BLaER1 (cell line): ENCODE data around the gene PXYLP1.
A peak's percentile ranks its signal among the peaks of the same experiment; 100 is the strongest.

Experiments used
- H3K27ac ChIP-seq: shearing (Covaris generic); formaldehyde crosslinking; 2 replicates; pipeline ENCODE4 v1.8.1; 2022
- H3K27me3 ChIP-seq: shearing (Covaris generic); formaldehyde crosslinking; 2 replicates; pipeline ENCODE4 v1.8.1; 2022
- H3K36me3 ChIP-seq: shearing (Covaris generic); formaldehyde crosslinking; 2 replicates; pipeline ENCODE4 v1.8.1; 2022
- H3K4me1 ChIP-seq: shearing (Covaris generic); formaldehyde crosslinking; 2 replicates; pipeline ENCODE4 v1.8.1; 2022
- H3K4me2 ChIP-seq: shearing (Covaris generic); formaldehyde crosslinking; 2 replicates; pipeline ENCODE4 v1.8.1; 2022
- H3K4me3 ChIP-seq: shearing (Covaris generic); formaldehyde crosslinking; 2 replicates; pipeline ENCODE4 v1.8.1; 2022
- H3K9ac ChIP-seq: shearing (Covaris generic); formaldehyde crosslinking; 2 replicates; pipeline ENCODE4 v1.8.1; 2022
- H3K9me3 ChIP-seq: shearing (Covaris generic); formaldehyde crosslinking; 2 replicates; pipeline ENCODE4 v1.8.1; 2022
- H4K20me1 ChIP-seq: shearing (Covaris generic); formaldehyde crosslinking; 2 replicates; pipeline ENCODE4 v1.8.1; 2022
- Cebpa-rat ChIP-seq: shearing (Covaris generic); IDR thresholded peaks from 2 replicates; pipeline ENCODE4 v1.8.1; 2022

The PXYLP1 gene

DNA sequence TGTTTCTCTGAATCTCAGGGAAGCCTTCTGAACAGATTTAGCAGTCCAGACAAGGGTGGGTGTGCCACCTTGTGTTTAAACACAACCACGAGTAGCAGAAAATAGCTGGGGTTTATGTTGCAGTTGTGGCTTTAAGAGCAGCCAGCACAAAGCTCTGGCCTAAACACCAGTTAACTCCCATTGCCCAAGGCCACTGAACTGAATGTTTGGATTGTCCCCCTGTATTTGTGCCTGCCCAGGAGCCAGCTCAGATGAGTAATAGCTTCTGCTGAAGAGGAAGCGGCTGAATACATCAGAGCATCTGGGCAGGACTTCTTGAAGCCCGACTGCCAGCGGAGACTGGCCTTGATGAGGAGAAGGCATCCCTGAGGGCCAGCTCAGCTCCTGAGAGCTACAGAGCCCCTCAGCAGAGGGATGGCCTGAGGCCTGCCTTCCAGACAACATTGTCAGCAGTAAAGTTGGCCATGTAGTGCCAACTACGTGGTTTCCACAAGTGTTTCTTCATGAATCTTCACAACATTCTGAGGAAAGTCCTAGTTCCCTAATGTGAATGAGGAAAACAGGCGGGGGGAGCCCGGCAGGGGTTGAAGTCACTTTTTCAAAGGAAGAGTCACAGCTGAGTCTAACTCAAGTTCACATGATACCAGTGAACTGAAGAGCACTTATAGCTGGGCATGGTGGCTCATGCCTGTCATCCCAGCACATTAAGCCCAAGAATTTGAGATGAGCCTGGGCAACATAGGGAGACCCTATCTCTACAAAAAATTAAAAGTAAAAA, 70.9 kb downstream of the PXYLP1 start:
- no peak overlapping the region for H3K27ac ChIP-seq
- H3K4me2 ChIP-seq = no peak overlapping the region
- no peak overlapping the region for H3K4me3 ChIP-seq
- no peaks in the 10 kb centered on the region for H3K4me1 ChIP-seq
- H3K36me3 ChIP-seq = no peaks in the 10 kb centered on the region
- H4K20me1 ChIP-seq = no peaks in the 10 kb centered on the region
- TF ChIP-seq Cebpa-rat = no peak
- H3K9ac ChIP-seq = 0 out of 2 replicates have a peak overlapping the region, but pooled peaks have one; percentile 48
- no peaks in the 10 kb centered on the region for H3K27me3 ChIP-seq
- no peaks in the 10 kb centered on the region for H3K9me3 ChIP-seq

DNA sequence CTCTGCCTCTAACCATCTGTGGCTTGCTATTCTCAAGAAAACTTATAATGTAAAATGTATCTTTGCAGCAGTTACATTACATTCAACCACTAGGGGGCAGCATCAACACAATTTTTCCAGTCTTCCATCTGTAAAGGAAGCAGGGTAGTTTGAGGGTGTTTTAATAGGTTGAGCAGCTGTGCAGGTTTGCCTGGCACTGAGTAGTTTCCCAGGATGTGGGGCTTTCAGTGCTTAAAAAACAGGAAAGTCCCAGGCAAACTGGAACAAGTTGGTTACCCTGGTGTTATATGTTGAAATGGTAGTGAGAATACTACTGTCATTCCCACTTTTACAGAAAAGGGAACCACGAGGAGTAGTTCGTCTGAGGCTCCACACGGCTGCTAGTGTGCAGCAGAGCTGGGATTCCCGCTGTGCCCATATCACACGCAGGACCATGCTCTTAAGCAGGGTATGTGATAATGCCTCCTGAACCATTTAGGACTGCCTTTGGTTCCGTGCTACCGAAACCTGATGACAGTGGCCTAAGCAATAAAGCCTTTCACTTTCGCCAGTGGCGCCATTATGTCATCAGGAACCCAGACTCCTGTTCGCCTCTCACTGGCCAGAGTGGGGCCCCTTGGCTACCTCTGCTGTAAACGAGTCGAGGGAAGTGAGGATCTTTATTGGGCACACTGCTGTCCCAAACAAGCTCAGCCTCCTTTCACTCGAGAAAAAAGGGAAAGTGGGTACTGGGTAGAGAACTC, 72.0 kb downstream of the PXYLP1 start:
- no peak overlapping the region for H3K4me2 ChIP-seq
- H3K9ac ChIP-seq = no peak overlapping the region
- no peaks in the 10 kb centered on the region for H3K27me3 ChIP-seq
- H3K4me1 ChIP-seq = no peaks in the 10 kb centered on the region
- no peak overlapping the region for H3K27ac ChIP-seq
- no peaks in the 10 kb centered on the region for H3K36me3 ChIP-seq
- H4K20me1 ChIP-seq = no peaks in the 10 kb centered on the region
- TF ChIP-seq Cebpa-rat = no peak
- no peaks in the 10 kb centered on the region for H3K9me3 ChIP-seq
- no peak overlapping the region for H3K4me3 ChIP-seq

DNA sequence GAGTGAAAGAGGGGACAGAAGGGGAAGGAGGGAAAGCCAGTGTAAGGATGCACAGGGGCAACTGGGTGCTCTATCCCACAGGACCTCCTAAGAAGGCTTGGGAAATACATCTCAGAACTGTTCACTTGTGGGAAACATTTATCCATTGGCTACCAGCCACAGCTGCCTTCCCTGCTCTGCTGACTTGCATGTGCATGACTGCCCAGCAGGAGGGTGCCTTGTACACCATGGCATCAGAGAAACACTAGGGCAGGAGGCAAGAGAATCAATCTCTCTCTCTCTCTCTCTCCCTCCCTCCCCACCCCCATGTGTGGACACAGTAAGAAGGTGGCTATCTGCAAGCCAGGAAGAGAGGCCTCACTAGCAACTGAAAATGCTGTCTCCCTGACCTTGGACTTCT, 73.8 kb downstream of the PXYLP1 start:
- no peak overlapping the region for H3K27ac ChIP-seq
- H3K4me2 ChIP-seq = no peak overlapping the region
- TF ChIP-seq Cebpa-rat = no peak

DNA sequence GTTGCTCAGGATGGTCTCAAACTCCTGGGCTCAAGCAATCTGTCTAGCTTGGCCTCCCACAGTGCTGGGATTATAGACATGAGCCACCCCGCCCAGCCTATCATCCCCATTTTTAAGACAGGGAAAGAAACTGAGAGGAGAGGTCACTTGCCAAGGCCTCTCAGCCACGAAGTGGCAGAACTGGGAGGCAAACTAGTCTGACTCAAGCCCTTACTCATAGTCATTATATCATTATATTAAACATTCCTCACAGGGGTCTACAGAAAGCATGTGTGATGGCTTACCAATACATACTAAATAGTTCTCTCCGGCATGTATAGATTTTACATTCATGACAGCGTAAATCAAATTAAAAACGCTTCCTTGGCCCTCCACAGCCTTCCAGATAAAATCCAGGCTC, 74.7 kb downstream of the PXYLP1 start:
- no peak overlapping the region for H3K4me2 ChIP-seq
- H3K4me1 ChIP-seq = peaks cover 5% of the 10 kb centered on the region
- TF ChIP-seq Cebpa-rat = no peak
- H3K36me3 ChIP-seq = no peaks in the 10 kb centered on the region
- no peaks in the 10 kb centered on the region for H4K20me1 ChIP-seq
- H3K27me3 ChIP-seq = no peaks in the 10 kb centered on the region
- H3K9ac ChIP-seq = no peak overlapping the region
- H3K9me3 ChIP-seq = no peaks in the 10 kb centered on the region
- H3K27ac ChIP-seq = no peak overlapping the region
- no peak overlapping the region for H3K4me3 ChIP-seq

More for the DNA sequence above, 73.8 kb downstream of the PXYLP1 start:
- no peaks in the 10 kb centered on the region for H4K20me1 ChIP-seq
- no peak overlapping the region for H3K4me3 ChIP-seq
- H3K4me1 ChIP-seq = no peaks in the 10 kb centered on the region
- no peaks in the 10 kb centered on the region for H3K9me3 ChIP-seq
- no peaks in the 10 kb centered on the region for H3K36me3 ChIP-seq
- no peaks in the 10 kb centered on the region for H3K27me3 ChIP-seq
- no peak overlapping the region for H3K9ac ChIP-seq

DNA sequence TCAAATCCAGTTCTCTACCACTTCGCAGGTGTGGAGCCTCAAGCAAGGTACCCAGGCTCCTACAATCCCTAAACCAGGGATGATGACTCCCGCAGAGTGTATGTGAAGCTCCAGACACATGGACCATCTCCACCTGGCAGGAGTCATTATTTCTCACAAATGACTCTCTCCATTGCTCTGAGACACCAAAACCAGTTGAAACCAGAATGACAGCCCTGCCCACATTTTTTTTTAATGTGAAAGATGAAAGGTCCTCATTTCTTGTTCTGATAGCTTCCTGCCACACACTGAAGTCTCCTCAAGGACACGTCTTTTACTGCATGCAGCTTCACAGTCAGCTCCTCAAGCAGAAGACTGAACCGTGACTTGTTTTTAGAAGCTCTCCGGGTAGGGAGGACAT, 75.3 kb downstream of the PXYLP1 start:
- no peak for TF ChIP-seq Cebpa-rat
- H3K4me1 ChIP-seq = peaks cover 5% of the 10 kb centered on the region
- H3K9me3 ChIP-seq = no peaks in the 10 kb centered on the region
- H4K20me1 ChIP-seq = no peaks in the 10 kb centered on the region
- no peaks in the 10 kb centered on the region for H3K36me3 ChIP-seq
- H3K27ac ChIP-seq = no peak overlapping the region
- H3K4me3 ChIP-seq = no peak overlapping the region
- H3K9ac ChIP-seq = no peak overlapping the region
- no peaks in the 10 kb centered on the region for H3K27me3 ChIP-seq
- no peak overlapping the region for H3K4me2 ChIP-seq

DNA sequence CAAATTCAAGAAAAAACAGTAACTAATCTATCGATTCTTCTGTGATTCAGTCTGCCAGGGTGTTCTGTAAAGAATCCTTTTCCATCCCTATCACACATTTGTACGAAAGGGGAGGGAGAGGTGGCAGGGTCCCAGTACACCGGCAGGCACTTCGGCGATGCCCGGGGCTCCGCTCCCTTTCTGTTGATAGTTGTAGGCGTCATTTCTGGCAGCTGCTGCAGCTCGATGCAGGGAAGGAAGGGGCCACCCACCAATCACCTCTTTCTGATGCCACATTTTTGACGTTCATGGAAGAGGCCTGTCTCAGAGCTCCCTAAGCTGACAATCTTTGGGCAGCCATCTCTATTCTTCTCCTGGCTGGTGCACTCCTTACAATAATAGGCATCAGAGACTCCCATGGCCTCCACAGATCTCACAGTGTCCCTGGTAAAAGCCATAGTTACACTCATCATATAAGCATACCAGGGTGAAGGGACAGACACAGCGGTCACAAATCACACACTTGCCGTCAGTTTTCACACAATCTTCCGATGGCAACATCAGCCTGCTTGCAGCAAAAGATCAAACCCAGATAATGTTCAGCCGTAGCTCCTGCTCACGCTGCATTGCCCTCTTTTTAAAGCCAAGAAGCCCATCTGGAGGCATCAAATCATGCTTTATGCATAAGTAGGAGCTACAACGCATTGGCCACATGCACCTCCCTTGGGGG, 75.9 kb downstream of the PXYLP1 start:
- Histone ChIP-seq H3K9me3 (no peaks in the 10 kb centered on the region), H3K27me3 (no peaks in the 10 kb centered on the region), H3K27ac (no peak overlapping the region), H3K9ac (no peak overlapping the region), H3K36me3 (no peaks in the 10 kb centered on the region), H3K4me2 (no peak overlapping the region), H4K20me1 (no peaks in the 10 kb centered on the region), H3K4me1 (peaks cover 11% of the 10 kb centered on the region), H3K4me3 (no peak overlapping the region)
- TF ChIP-seq Cebpa-rat = no peak

DNA sequence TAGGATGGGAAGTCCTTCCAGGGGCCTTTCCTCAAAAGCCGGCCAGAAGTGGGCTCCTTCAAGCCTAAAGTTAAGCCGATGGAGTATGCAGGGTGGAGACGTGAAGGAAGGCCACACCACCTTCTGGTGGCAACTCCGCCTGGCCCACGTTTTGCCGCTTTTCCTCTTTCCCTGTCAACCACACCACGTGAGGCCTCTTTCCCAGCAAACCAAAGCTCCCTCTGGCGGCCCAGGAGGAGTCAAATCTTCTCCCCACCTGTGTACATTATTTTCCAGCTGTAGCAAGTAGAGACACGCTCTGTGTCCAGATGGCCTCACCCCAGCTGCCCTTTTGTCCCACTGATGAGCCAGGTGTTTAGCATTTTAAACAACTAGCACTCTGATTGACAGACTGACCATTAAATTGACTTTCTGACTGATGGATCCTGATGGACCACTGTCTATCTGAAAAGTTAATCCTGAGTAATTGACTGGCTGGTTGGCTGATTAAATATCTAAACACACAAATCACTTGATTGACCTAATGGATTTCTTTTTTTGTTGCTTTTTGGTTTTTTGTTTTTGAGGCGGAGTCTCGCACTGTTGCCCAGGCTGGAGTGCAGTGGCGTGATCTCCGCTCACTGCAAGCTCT, 77.1 kb downstream of the PXYLP1 start:
- Histone ChIP-seq H3K36me3 (no peaks in the 10 kb centered on the region), H4K20me1 (no peaks in the 10 kb centered on the region), H3K9ac (no peak overlapping the region), H3K27ac (no peak overlapping the region), H3K9me3 (no peaks in the 10 kb centered on the region), H3K4me1 (peaks cover 14% of the 10 kb centered on the region), H3K27me3 (no peaks in the 10 kb centered on the region), H3K4me2 (no peak overlapping the region), H3K4me3 (no peak overlapping the region)
- TF ChIP-seq Cebpa-rat = no peak

DNA sequence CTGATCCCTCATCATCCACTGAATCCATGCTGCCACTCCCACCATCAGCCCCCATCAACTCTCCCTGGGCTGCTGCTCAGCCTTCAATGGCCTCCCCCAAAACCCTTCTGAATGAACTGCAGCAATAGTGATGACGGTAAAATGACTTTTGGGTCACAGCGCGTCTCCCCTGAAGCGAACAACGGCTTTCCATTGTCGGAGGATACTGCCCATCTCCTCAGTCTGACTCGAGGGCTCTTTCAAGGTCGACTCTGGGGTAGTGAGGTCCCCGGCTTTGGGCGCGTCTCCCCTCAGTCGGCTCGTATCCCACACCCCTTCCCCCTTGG, 79.5 kb downstream of the PXYLP1 start:
- H3K27ac ChIP-seq = peak overlapping the region; percentile 86
- no peaks in the 10 kb centered on the region for H3K27me3 ChIP-seq
- H3K4me1 ChIP-seq = peaks cover 14% of the 10 kb centered on the region
- no peaks in the 10 kb centered on the region for H3K9me3 ChIP-seq
- no peaks in the 10 kb centered on the region for H3K36me3 ChIP-seq
- peak overlapping the region; percentile 88 for H3K4me2 ChIP-seq
- no peak for TF ChIP-seq Cebpa-rat
- H3K4me3 ChIP-seq = peak overlapping the region; percentile 78
- no peaks in the 10 kb centered on the region for H4K20me1 ChIP-seq
- H3K9ac ChIP-seq = peak overlapping the region; percentile 81

DNA sequence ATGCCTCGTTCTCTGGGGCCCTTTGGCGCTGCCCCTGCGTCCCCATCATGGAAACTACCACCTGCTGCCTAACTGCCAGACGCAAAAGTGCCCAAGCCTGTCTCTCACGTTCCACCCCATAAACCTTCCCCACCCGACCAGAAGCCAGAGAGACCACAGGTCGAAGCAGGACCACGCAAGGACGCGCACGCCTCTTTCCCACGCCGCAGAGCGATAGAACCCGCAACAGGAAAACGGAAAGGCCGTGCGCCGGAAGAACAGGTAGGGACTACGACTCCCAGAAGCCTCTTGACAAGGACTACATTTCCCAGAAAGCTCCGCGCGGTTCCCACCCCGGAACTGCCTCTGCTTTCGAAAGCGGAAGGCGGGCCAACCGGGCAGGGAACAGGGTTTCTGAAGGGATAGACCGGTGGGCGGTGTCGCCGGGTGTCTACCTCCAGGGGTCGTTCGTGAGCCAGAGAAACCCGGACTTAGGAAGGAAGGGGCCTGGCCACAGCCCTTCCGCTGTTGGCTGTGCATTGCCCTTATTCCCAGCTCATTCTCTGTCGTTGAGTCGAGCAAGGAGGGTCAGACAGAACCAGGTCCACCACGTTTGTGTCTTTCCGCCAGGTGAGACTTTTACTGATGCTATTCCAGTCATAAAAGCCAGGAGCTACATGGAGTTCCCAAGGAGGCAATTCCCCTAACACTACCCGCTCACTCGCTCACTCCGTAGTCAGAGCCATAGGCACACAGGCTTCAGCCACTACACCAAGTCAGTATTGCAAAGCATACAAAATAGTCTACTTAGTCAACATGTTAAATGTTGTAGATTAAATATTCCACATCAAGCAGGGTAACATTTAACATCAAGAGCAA, 80.1 kb downstream of the PXYLP1 start:
- no peaks in the 10 kb centered on the region for H4K20me1 ChIP-seq
- H3K27ac ChIP-seq = peak overlapping the region; percentile 86
- no peak for TF ChIP-seq Cebpa-rat
- H3K4me1 ChIP-seq = peaks cover 14% of the 10 kb centered on the region
- H3K36me3 ChIP-seq = no peaks in the 10 kb centered on the region
- H3K27me3 ChIP-seq = no peaks in the 10 kb centered on the region
- no peaks in the 10 kb centered on the region for H3K9me3 ChIP-seq
- H3K4me3 ChIP-seq = peak overlapping the region; percentile 78
- H3K9ac ChIP-seq = peak overlapping the region; percentile 81
- H3K4me2 ChIP-seq = peak overlapping the region; percentile 88
